Activated CD8-positive, alpha-beta memory T cell treated with anti-CD3 and anti-CD28 coated beads for 36 hours (primary cell): ENCODE measurements around the gene FKBP15. TPM values are rescaled to one million over a fixed set of nuclear protein-coding genes. Genes with fewer than 3 reads are reported as not detected.
"Not testable (repeated sequence)": the region's sequence is repeated elsewhere in the genome, so short reads cannot be mapped to it uniquely, and the experiment has no call there.

Experiments
- CTCF ChIA-PET: fragments of 350-600 bp; sonication (Branson Sonifier 250); formaldehyde crosslinking; loops from one replicate; lab custom pipeline; 2021; ENCODE audit warnings: antibody characterized with exemption; lab: Charles Lee
- POLR2A ChIA-PET: fragments of 350-600 bp; sonication (Branson Sonifier 250); formaldehyde crosslinking; loops from one replicate; lab custom pipeline; 2021; ENCODE audit warnings: antibody characterized with exemption; lab: Charles Lee
- total RNA-seq, 2 experiments: library from RNA; stranded (reverse); gene quantifications; one replicate each; pipeline ENCODE4 v1.2.3, GENCODE V29; 2021

Gene FKBP15
- total RNA-seq, 2 experiments from 2014 or later, result 32.6 to 32.8 TPM

DNA sequence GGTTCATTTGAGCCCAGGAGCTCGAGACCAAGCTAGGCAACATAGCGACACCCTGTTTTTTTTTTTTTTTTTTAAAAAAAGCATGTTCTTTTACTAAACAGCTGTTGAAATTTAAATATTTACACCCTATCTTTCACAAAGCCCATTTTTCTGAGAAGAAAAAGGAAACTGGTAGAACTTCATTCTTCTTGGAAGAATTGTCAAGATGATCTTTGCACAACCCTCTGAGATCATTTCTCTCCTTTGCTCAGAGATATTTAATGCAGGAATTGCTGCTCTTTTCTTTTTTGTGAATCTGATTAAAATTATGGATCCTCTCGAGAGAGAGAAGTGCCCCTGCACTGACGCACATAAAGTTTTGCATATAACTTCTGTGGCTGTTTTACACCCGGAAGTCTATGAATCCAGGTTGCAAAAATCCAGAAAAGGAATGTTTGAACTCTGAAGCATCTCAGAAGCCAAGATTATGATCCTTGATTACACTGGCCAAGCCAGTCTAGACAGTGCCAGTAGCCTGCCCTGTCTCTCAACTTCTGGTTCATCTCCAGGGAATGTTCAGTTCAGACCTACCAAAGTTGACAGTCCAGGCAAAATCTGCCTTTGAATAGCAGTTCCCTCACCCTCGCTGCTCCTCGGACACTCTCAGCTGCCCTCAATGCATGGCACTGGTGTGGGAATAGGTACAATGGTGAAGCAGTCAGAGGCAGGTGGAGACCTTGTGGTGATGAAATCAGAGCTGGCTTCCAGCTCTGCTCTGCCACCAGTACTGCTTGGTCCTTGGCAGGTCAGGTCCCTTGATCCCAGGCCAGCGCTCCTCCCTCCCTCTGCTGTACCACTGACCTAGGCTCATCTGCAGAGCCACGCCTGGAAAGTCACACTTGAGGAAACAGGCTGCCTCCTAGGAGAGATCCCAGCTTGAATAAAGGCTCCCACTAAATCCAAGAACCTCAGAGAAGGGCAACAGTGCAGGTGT lies 83.6 kb downstream of the FKBP15 start:
- CTCF ChIA-PET, result no interaction called here
- POLR2A ChIA-PET, result no interaction called here

DNA sequence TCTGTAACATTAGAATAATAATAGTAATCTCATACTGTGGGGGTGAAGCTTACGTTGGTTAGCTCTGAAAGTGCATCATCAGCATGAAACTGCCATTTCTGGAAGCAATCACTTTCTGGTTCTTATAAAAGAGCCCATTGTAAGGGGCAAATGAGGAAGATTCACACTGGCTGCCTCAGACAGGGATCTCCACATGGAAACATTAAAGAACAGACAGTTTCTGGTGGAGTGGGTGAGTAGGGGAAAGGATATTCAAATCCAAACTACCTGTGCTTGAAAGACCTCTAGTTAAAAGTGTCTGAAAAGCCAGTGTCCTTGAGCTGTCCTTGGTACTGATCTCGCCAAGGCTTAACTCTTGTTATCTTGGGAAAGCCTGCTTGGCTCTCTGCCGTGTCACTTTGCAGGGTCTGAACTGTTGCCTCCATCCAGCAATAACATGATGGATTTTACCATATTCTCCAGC lies 89.4 kb downstream of the FKBP15 start:
- ChIA-PET CTCF (no interaction called here), POLR2A (no interaction called here)

DNA sequence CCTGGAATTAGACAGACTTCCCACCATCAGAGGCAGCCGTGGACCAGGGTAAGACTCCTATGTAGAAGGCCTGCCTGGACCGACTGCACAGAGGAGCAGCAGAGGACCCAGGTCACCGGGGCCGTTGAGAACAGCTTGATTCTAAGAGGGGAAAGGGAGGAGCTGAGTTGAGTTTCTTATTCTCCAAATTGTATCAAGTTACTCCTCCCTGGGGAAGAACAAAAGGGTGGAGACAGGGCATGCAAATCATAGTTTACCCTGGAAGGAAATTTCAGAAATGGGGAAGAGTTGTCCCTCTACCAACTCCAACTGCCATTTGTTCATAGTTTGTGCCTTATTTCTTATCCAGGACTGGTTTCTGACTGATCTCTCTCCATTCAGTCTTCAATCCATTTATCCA lies 91.2 kb downstream of the FKBP15 start:
- ChIA-PET CTCF (no interaction called here), POLR2A (no interaction called here)

DNA sequence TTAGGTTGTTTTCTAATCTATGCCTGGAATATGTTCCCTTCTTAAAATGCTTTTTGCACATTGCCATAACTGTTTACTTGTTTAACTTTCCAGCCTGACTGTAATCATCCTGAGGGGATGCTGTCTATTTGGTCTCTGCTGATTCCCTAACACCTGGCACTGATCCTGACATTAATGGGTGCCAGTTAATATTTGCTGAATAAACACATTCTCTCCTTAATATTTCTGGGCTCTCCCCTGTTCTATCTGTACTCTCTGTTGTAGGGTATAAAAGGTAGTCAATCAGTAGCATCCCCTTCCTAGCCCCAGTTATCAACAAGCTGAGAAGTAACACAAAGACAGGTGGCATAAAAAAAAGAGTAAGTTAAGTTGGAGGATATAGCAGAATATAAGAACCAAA lies 91.6 kb downstream of the FKBP15 start:
- ChIA-PET POLR2A (no interaction called here), CTCF (no interaction called here)

DNA sequence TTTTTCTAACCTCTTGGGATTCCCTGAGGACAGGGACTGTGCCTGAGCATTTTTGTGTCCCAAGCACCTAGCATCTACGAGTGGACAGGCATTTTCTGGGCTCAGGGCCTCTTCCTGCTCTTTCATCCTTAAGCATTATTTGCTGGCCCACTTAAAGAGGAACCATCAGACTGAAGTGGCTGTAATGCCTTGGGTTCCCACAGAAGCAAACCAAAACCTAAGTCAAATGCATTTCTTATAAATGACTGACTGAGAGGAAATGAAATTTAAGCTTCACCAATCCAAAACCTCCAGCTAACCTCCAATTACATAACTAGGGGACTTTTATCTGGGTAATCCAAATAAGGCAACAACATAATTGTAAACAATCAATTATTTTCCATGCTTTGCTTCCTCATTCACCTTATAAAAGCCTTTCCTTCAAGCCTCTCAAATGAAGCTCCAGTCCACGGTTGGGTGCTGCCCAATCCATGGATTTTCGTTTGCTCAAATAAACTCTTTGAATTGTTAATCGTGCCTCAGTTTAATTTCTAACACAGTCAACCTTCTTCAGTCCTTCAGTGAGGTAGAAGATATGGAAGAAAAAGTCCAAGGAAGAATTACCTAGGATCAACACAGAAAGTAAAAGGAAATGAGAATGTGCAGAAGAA lies 95.6 kb downstream of the FKBP15 start:
- CTCF ChIA-PET, result no interaction called here

DNA sequence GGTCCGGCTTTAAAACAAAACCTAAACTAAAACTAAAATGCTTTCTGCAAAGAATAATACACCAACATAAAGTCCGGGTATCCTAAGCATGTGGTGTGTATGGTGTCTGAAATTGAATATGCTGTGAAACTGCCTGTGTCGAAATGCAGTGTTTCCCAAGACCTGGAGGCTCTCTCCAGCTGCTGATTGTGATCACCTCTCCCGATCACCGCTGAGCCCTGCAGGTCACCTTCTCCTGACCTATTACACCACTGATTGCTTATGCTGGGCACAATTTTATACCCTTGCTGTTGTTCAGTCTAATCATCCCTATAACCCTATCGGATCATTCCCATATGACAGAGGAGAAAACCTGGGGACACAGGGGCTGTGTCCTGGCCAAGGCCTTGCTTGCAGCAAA lies 102.2 kb downstream of the FKBP15 start:
- POLR2A ChIA-PET, CTCF ChIA-PET: not testable (repeated sequence)

More for the DNA sequence above, 95.6 kb downstream of the FKBP15 start:
- POLR2A ChIA-PET, result no interaction called here

Other genes starting within 250 kb of the FKBP15 start
- gene ZNF883, start 209.1 kb downstream of the FKBP15 start, total RNA-seq, result 1 to 10 TPM in 1 of 2 experiments, under 1 TPM in 1; 0.99 to 1.0 TPM
- gene ZFP37, start 164.6 kb downstream of the FKBP15 start, total RNA-seq, result 1 to 10 TPM; 1.4 TPM
- gene SLC31A2, start 70.3 kb downstream of the FKBP15 start, total RNA-seq, result 1 to 10 TPM; 4.2 to 5.2 TPM
- 10 to 100 TPM; 16.0 to 16.5 TPM for gene SLC31A1, start 267 bp upstream of the FKBP15 start, total RNA-seq
- 10 to 100 TPM; 44.5 to 50.0 TPM for gene CDC26, start 54.3 kb upstream of the FKBP15 start, total RNA-seq
- gene PRPF4, start 54.4 kb upstream of the FKBP15 start, total RNA-seq, result 10 to 100 TPM; 68.8 to 72.4 TPM
- not detected for gene RNF183, start 82.1 kb upstream of the FKBP15 start, total RNA-seq
- 1 to 10 TPM; 1.9 to 2.6 TPM for gene WDR31, start 119.0 kb upstream of the FKBP15 start, total RNA-seq
- gene BSPRY, start 128.3 kb upstream of the FKBP15 start, total RNA-seq, result 1 to 10 TPM; 5.0 to 6.1 TPM
- gene HDHD3, start 155.7 kb upstream of the FKBP15 start, total RNA-seq, result 10 to 100 TPM; 13.5 to 13.8 TPM
- 10 to 100 TPM; 18.2 to 20.1 TPM for gene ALAD, start 180.0 kb upstream of the FKBP15 start, total RNA-seq
- gene POLE3, start 189.4 kb upstream of the FKBP15 start, total RNA-seq, result 10 to 100 TPM; 83.4 to 87.1 TPM
- under 1 TPM; 0.67 to 0.91 TPM for gene C9orf43, start 189.5 kb upstream of the FKBP15 start, total RNA-seq
- gene RGS3, start 242.4 kb upstream of the FKBP15 start, total RNA-seq, result 100 to 1,000 TPM; 116 to 122 TPM